ENCODE results near the gene MTERF2. TPM values are rescaled to one million over a fixed set of nuclear protein-coding genes. Genes with fewer than 3 reads are reported as not detected.
"Not testable (repeated sequence)": the region's sequence is repeated elsewhere in the genome, so short reads cannot be mapped to it uniquely, and the experiment has no call there.

The MTERF2 gene
- total RNA-seq, 1 donor from 2014 or later = 20.4 TPM

GRCh38 chr12:107007411-107007810, 20.5 kb upstream of the MTERF2 start:
- H3K4me1 Mint-ChIP-seq = no peaks in the 10 kb centered on the region
- no peaks in the 10 kb centered on the region for H3K27me3 Mint-ChIP-seq (ENCODE audit: low read depth)
- no peak overlapping the region for H3K4me3 Mint-ChIP-seq
- peaks cover 10% of the 10 kb centered on the region for H3K36me3 Mint-ChIP-seq (ENCODE audit: low read depth)
- no peak for DNase-seq (ENCODE audit: low read depth, low spot score)
- peaks cover 2% of the 10 kb centered on the region for H3K9me3 Mint-ChIP-seq
- H3K27ac Mint-ChIP-seq (ENCODE audit: unreplicated experiment) = no peak overlapping the region
- no peak for TF ChIP-seq CTCF (conservative IDR thresholded peaks at IDR 0.05)

- H3K27me3 Mint-ChIP-seq (ENCODE audit: low read depth); H3K4me1 Mint-ChIP-seq; DNase-seq (ENCODE audit: low read depth, low spot score); H3K9me3 Mint-ChIP-seq; H3K27ac Mint-ChIP-seq (ENCODE audit: unreplicated experiment); H3K4me3 Mint-ChIP-seq: not testable (repeated sequence)
- H3K36me3 Mint-ChIP-seq (ENCODE audit: low read depth) = peaks cover 13% of the 10 kb centered on the region
These were observed 15.7 kb upstream of the MTERF2 start for GRCh38 chr12:107002665-107003064.

- Mint-ChIP-seq H3K36me3 (ENCODE audit: low read depth) (peaks cover 22% of the 10 kb centered on the region), H3K4me3 (no peak overlapping the region), H3K9me3 (peaks cover 2% of the 10 kb centered on the region), H3K27me3 (ENCODE audit: low read depth) (no peaks in the 10 kb centered on the region), H3K4me1 (no peaks in the 10 kb centered on the region), H3K27ac (ENCODE audit: unreplicated experiment) (no peak overlapping the region)
- DNase-seq (ENCODE audit: low read depth, low spot score) = no peak
- TF ChIP-seq CTCF (conservative IDR thresholded peaks at IDR 0.05) = no peak
These were observed 12.5 kb upstream of the MTERF2 start for GRCh38 chr12:106999446-106999845.

GRCh38 chr12:106997916-106998315, 11.0 kb upstream of the MTERF2 start:
- Mint-ChIP-seq H3K27me3 (ENCODE audit: low read depth) (no peaks in the 10 kb centered on the region), H3K4me1 (no peaks in the 10 kb centered on the region), H3K27ac (ENCODE audit: unreplicated experiment) (no peak overlapping the region), H3K4me3 (no peak overlapping the region), H3K36me3 (ENCODE audit: low read depth) (peaks cover 22% of the 10 kb centered on the region), H3K9me3 (peaks cover 2% of the 10 kb centered on the region)
- TF ChIP-seq CTCF (conservative IDR thresholded peaks at IDR 0.05) = no peak
- DNase-seq (ENCODE audit: low read depth, low spot score) = no peak

- H3K27ac Mint-ChIP-seq (ENCODE audit: unreplicated experiment); DNase-seq (ENCODE audit: low read depth, low spot score); H3K27me3 Mint-ChIP-seq (ENCODE audit: low read depth); H3K4me3 Mint-ChIP-seq; H3K9me3 Mint-ChIP-seq; H3K4me1 Mint-ChIP-seq: not testable (repeated sequence)
- peaks cover 16% of the 10 kb centered on the region for H3K36me3 Mint-ChIP-seq (ENCODE audit: low read depth)
These were observed 9.2 kb upstream of the MTERF2 start for GRCh38 chr12:106996102-106996501.

- H3K9me3 Mint-ChIP-seq = no peaks in the 10 kb centered on the region
- no peaks in the 10 kb centered on the region for H3K27me3 Mint-ChIP-seq (ENCODE audit: low read depth)
- no peaks in the 10 kb centered on the region for H3K4me1 Mint-ChIP-seq
- no peak overlapping the region for H3K27ac Mint-ChIP-seq (ENCODE audit: unreplicated experiment)
- no peak for TF ChIP-seq CTCF (conservative IDR thresholded peaks at IDR 0.05)
- no peak for DNase-seq (ENCODE audit: low read depth, low spot score)
- H3K36me3 Mint-ChIP-seq (ENCODE audit: low read depth) = peaks cover 13% of the 10 kb centered on the region
- H3K4me3 Mint-ChIP-seq = no peak overlapping the region
These were observed 7.8 kb upstream of the MTERF2 start for GRCh38 chr12:106994579-106995220.
